GM19035 (cell line): ENCODE measurements around the gene MAPK11.
A peak's percentile ranks its signal among the peaks of the same experiment; 100 is the strongest.

Experiments used
- ATAC-seq: cut with Tn5 transposase; IDR thresholded peaks from one replicate; pipeline ENCODE4 v1.9.1; 2021; ENCODE audit not compliant: unreplicated experiment

MAPK11 gene

GRCh38 chr22:50262973-50263617, 7.1 kb downstream of the MAPK11 start:
- ATAC-seq, result no peak

GRCh38 chr22:50262460-50262911, 7.7 kb downstream of the MAPK11 start:
- ATAC-seq, result no peak

- ATAC-seq, result peak; percentile 50
These were observed 8.3 kb downstream of the MAPK11 start, which contains the start of gene MAPK12 for GRCh38 chr22:50261615-50262459. TSS of gene MAPK12 (minus strand) at chr22:50261683. CDS start at chr22:50261509, 174 bp downstream.

GRCh38 chr22:50260801-50261614, 9.2 kb downstream of the MAPK11 start:
- ATAC-seq, result peak; percentile 37

GRCh38 chr22:50260434-50260800, 9.8 kb downstream of the MAPK11 start:
- no peak for ATAC-seq

- ATAC-seq, result no peak
These were observed 10.9 kb downstream of the MAPK11 start for GRCh38 chr22:50259302-50259701.

- ATAC-seq, result no peak
These were observed 11.6 kb downstream of the MAPK11 start for GRCh38 chr22:50258361-50259292.

- no peak for ATAC-seq
These were observed 12.5 kb downstream of the MAPK11 start for GRCh38 chr22:50257451-50258360.

- no peak for ATAC-seq
These were observed 13.1 kb downstream of the MAPK11 start for GRCh38 chr22:50257041-50257440.

- ATAC-seq, result no peak
These were observed 13.8 kb downstream of the MAPK11 start for GRCh38 chr22:50256258-50256862.

GRCh38 chr22:50255607-50256006, 14.6 kb downstream of the MAPK11 start:
- no peak for ATAC-seq

- no peak for ATAC-seq
These were observed 15.1 kb downstream of the MAPK11 start for GRCh38 chr22:50255099-50255498.

- no peak for ATAC-seq
These were observed 16.2 kb downstream of the MAPK11 start for GRCh38 chr22:50253941-50254340.

- ATAC-seq, result no peak
These were observed 16.9 kb downstream of the MAPK11 start for GRCh38 chr22:50253046-50253915.

- ATAC-seq, result no peak
These were observed 17.8 kb downstream of the MAPK11 start for GRCh38 chr22:50252082-50253045.

GRCh38 chr22:50251477-50252081, 18.6 kb downstream of the MAPK11 start:
- ATAC-seq, result peak; percentile 1
